ENCODE measurements around the gene CPNE5.
A peak's percentile ranks its signal among the peaks of the same experiment; 100 is the strongest.

CPNE5 gene

DNA sequence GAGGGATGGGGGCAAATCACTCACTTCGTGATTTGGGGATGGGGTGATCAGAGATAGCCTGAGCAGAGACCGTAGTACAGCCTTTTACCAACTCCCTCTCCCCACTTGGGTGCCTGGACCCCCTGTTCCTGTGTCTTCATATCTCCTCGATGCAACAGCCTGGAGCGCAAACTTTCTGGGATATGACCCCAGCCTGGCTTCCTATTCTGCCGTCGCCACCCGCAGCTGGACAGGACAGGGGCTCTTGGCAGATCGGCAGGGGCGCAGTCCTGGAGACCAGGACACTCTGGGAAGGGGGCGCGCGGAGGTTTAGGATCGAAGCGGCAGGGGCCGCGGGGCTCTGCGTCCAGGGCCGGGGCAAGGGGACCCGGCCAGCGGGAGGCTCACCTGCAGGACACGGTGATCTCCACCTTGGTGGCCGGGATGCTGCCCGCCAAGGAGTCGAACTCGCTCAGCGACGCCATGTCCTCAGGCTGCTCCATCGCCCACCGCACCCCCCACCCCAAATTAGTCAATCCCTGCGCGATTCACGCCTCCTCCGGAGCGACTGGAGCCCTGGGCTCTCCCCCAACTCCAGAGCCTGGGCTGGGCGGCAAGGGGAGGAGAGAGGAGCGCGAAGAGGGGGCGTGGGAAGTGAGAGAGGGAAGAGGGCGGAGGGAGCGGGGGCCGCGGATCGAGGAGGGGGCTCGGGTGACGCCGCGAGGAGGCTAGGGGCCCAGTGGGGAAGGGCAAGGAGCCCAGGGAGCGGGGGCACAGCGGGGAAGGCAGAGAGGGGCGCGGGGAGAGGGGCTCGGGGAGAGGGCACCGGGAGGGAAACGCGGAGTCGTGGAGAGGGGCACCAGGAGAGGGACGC is at the start of gene CPNE5:
Gene CPNE5 (minus strand): TSS at position 549 of the 853 bp plus-strand sequence. CDS start 67 bp downstream, at position 482.
- DNase-seq, result no peak

DNA sequence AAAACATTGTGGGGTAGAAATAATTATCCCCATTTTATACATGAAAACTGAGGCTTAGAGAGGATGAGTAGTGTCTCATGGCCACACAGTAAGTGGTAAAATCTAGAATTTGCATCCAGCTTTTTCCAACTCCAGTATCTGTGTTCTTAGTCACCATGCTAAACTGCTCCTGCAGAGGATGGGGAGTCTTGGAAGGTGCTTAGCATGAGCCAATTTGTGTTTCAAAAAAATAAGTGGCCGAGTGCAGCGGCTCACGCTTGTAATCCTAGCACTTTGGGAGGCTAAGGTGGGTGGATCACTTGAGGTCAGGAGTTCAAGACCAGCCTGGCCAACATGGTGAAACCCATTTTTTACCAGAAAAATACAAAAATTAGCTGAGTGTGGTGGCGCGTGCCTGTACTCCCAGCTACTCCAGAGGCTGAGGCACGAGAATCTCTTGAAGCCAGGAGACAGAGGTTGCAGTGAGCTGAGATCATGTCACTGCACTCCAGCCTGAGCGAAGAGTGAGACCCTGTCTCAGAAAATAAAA is 48.9 kb upstream of the CPNE5 start:
- no peak for DNase-seq

DNA sequence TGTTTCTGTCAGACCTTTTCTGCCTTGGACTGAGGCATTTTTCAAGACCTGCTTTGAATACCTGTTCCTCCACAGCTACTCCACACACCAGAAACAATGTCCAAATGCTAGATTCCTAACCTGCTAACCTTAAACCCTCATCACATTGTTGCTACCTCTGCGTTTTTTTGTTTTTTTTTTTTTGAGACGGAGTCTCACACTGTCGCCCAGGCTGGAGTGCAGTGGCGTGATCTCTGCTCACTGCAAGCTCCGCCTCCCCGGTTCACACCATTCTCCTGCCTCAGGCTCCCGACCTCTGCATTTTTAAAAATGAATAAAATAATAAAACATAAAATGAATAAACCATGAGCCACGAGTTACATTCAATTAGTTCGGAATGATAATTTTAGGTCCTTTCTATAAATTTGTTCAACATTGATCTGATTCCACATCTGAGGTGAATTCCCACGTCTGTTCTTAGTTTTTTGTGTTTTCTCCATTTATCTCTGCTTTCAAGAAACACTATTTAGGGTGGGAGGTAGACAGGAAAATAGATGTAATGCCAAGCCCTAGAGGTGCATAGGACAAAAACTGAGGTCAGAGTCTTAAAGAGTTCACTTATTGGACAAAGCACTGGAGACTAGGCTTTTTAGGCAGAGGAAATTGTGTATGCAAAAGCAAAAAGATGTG is 47.8 kb upstream of the CPNE5 start:
- DNase-seq, result no peak

DNA sequence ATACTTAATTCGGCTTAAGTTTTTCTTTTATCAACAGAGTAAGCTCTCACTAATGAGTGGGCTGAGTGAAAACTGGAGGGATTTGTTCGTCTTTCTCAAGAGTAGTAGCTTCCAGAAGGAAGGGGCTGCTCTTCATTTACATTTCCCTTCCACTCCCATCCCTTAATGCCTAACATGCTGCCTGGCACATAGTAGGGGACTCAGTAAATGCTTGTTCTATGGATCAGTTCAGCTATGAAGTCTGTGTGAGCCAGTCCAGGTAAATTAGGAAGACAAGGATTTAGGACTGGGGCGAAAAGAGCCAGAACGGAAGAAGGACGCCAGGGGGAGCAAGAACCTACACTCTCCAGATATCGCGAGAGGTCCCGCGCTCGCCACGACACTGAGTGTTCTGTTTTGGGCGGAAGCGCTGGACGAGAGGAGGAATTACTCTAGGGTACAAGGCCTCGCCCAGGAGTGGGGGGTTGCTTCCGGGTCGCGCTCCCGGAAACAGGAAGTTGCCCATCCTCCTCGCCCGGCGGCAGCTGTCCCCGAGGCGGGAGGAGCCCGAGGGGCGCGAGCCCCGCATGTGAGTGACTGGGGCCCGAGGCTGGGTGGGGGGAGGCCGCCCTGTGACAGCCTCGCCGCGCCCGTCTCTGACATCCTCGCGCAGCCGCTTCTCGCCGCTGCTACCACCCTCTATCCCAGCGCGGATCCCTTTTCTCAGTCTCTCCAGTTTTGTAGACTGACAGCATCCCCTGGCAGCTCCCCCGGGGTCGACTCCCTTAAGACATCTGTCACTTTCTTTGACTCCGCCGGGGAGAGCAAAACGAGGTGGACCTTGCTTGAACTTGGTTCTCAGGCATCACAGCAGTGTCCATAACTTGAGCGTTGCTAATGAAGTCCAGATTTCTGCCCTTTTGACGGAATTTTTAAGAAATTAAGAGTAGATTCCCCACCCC is 46.5 kb upstream of the CPNE5 start, which contains the start of gene C6orf89:
Gene C6orf89 (plus strand): TSS at position 492 of the 941 bp plus-strand sequence. CDS start 13,493 bp downstream, outside the sequence.
- peak; percentile 97 for DNase-seq

DNA sequence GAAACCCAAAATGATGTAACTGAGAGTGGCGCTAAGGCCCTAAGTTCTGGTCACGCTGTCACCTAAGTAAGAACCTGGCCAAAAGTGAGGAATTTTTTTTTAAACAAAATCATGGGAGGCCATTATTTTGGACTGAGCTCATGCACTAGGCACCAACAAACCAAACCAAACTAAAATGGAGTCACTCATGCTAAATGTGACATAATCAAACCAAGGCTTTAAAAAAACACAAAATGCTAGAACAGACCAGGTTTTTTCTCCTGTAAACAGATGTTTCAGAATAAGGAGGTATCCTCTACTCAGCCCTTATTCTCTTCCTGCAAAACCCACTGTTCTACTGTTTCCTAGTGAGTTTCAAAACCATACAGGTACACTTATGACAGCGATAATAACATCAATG is 45.4 kb upstream of the CPNE5 start:
- DNase-seq, result no peak

DNA sequence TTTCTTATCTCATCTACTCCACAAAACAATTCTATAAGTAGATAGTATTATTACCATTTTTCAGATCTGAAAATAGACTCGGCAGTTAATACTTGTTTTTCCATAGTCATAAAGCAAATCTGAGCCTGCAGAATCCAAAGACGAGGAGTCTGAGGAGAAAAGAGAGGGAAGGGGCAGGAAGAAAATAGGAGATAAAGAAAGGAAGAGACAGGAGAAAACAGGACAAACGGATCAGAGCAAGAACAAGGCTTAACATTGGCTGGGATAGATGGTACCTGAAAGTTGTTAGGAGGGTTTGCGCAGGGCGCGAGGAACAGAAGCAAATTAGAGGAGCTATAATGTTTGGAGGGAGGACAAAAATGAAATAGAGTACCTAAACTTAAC is 36.0 kb upstream of the CPNE5 start:
- no peak for DNase-seq

- DNase-seq, result peak; percentile 96
These were observed 35.4 kb upstream of the CPNE5 start, which contains the start of gene PPIL1 for GRCh38 chr6:36874443-36875249. Gene PPIL1, minus strand, starts transcription at chr6:36874803. Its CDS starts 31 bp downstream, at chr6:36874772.

DNA sequence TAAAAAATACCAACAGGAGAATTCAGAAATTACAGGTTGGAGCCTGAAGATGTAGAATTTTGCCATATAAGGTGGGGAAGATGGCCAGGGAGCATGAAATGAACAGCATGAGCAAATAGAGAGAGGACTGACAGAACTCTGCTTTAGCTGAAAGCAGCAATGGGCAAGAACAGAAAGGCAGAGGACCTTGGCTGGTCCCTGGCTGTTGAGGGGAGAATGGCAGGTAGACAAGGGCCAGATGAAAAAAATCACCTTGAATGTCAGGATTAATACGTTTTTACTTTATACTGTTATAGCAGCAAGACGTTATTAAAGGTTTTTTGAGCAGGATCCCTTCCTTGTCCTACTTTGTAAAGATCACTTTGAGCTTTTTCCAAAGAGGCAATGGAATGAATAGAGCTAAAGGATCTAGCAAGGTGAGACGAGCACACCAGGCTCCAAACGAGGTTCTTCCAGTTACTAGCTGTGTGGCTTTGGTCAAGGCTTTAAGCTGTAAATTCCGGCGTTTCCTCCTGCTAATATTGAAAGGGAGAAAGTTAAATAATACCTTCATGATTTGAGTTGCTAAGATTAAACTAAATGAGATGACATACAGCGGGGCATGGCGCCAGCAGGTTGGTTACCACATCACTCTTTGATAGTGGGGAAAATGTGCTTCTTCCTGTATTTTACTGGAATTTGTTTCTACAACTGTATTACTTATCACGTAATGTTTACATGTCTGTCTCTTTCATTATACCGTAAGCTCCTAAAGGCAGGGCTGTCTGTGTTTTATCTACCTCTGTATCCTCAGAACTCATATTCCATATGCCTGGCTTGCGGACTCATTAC is 34.6 kb upstream of the CPNE5 start:
- no peak for DNase-seq

DNA sequence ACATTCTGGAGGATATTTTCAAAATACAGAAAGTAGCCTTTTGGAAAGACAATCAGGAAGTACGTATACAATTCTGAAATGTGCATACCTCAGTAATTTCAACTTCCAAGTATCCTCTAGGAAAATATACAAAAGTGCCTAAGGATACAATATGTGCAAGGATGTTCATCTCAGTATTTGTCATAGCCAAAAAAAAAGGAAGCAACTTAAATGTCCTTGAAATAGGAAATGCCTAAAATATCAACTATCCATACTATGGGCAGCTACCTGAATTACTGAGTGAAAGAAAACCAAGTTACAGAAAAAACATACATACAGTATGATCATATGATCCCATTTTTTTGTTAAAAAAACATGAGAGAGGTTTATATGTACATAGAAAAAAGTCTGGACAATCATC is 33.9 kb upstream of the CPNE5 start:
- no peak for DNase-seq

GRCh38 chr6:36871686-36872085 is 32.4 kb upstream of the CPNE5 start:
- DNase-seq, result no peak

- no peak for DNase-seq
These were observed 28.4 kb upstream of the CPNE5 start for GRCh38 chr6:36867471-36868224.

DNA sequence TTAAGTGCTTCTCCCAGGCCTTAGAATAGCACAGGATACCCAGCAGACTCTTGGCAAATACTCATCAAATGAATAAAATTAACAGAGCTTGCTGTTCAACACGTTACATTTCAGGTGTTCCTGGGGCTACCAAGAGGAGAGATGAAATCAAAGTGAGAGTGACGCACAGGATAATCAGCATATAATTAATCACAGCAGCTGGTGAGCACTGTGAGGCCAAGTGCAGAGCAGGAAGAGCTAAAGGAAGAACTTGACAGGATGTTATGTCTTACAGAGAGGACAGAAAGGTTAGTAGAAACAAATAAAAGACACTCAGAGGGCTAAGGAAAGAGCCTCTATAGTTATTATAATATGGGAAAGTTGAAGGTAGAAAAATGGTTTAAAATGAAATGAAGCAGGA is 26.6 kb upstream of the CPNE5 start:
- DNase-seq, result no peak

GRCh38 chr6:36863670-36864540 is 24.7 kb upstream of the CPNE5 start:
- DNase-seq, result no peak

DNA sequence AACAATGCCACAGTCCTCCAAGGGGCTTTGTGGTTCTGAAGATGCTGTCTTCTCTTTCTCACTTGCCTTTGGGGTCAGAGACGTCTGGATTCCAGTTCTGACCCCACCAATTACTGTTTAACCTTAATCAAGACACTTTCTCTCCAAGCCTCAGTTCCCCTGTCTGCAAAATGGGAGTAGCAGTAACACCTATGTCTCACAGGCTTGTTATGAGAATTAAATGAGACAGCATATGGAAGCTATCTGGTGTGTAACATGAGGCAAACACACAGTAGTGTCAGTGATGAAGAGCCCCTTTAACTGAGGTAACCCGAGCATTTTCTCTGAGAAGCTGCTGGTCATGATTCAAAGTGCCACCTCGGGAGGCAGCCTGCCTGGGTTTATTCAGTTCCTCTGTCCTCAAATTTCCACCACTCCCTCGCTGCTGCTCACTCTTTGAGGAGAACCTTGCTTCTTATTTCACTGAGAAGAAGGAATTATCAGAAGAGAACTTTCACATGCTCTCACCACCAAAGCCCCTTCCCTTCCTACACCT is 23.7 kb upstream of the CPNE5 start:
- no peak for DNase-seq

DNA sequence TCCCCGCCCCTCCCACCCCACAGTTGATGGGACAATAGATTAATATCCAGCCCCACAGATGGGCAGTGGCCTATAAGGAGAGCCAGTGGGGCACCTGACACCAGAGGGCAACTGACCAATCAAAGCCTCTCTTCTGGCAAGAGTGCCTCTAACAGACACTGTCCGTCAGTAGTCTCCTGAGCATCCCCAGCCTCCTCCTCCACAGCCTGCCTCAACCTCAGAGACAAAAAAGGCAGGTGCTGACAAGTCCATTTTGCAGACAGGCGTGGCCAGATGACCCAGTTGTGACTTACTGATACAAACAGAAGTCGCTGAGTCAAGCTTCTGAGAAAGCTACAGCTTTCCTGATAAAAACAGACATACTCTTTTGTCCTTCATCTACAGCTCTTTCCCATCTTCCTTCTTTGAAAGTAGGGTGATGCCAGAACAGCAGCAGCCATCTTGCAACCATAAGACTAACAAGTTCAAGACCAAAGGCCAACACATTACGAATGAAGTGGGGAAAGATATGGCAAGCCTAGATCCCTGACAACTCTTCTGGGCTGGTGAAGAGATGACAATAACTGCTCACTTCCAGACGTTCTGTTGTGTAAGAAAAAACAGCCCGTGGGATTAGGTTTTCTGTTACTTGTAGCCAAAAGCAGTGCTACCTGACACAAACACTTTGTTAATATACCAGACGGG is 23.1 kb upstream of the CPNE5 start:
- no peak for DNase-seq

- DNase-seq, result no peak
These were observed 20.9 kb upstream of the CPNE5 start for GRCh38 chr6:36860126-36860525.

- no peak for DNase-seq
These were observed 19.2 kb upstream of the CPNE5 start for GRCh38 chr6:36858407-36858981.

DNA sequence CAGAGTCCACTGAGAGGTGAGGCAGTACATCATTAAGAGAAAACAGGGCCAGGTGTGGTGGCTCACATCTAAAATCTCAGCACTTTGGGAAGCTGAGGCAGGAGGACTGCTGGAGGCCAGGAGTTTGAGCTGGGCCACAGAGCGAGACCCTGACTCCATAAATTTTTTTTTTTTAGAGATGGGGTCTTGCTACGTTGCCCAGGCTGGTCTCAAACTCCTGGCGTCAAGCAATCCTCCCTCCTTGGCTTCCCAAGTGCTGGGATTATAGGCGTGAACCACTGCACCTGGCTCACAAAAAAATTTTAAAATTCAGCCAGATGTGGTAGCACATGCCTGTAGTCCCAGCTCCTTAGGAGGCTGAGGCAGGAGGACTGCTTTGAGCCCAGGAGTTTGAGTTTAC is 18.1 kb upstream of the CPNE5 start:
- DNase-seq, result no peak
